Activated CD4-positive, alpha-beta T cell treated with anti-CD3 and anti-CD28 coated beads, Interleukin-2, amount 50 U/mL, for 16 hours (primary cell): ENCODE measurements around the gene ADAMTS10.
"Not testable (repeated sequence)": the region's sequence is repeated elsewhere in the genome, so short reads cannot be mapped to it uniquely, and the experiment has no call there.

Experiments used
- DNase-seq: peaks from one replicate; pipeline ENCODE4 v3.0.0-alpha.2; 2020

Gene ADAMTS10

DNA sequence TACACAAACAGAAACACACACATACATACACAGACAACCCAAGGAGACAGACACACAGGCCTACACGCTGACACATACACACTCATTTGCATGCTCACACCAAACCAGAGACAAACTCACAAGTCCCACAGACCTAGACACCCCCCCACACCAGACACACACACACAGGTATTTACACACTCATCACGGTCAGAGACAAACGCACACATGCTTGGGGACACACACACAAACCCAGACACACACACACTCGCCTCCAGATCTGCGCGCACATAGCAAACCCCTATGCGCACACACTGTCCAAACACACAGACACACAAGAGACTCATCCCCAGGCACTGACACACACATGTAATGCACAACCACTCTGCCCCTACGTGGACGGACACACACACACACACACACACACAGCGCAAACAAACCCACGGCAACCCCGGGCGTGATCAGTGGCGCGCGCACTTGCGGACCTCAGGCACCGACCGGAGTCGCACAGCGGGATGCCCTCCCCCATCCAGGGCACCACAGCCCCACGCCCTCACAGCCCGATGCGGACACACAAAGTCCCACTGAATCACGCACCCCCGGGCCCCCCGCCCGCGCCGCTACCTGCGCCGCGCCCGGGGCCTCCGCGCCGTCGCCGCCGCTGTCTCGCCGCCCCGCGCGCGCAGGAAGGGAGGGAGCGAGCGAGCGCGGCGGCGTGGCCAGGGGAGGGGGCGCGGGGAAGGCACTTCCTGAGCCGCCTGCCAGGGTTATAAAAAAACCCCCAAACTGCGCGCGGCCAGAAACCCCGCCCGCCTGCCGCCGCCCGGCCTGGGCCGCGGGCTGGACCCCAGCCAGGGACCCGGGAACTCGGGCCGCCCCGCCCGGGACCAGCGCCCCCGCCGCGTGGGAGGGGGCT lies at the start of gene ADAMTS10:
Gene ADAMTS10, minus strand, starts transcription at position 675 of the 895 bp plus-strand sequence. CDS start 5,005 bp downstream, outside the sequence.
- no peak for DNase-seq

DNA sequence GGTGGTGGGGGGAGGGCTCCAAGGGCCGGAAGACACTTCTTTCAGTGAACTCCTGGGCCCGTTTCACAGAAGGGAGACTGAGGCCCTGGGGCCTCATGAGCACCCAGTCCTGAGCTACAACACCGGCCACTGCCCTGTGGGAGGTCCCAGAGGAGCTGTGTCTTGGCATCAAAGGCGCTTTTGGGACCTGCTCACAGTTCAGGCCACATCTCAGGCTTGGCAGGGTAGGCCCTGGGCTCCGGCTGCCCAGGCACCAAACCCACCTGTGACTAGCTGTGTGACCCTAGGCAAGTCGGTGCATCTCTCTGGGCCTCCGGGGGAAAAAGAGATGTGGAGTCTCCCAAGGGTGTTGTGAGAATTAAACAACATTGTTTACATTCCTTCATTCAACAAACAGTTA lies 49.4 kb upstream of the ADAMTS10 start:
- DNase-seq = no peak

DNA sequence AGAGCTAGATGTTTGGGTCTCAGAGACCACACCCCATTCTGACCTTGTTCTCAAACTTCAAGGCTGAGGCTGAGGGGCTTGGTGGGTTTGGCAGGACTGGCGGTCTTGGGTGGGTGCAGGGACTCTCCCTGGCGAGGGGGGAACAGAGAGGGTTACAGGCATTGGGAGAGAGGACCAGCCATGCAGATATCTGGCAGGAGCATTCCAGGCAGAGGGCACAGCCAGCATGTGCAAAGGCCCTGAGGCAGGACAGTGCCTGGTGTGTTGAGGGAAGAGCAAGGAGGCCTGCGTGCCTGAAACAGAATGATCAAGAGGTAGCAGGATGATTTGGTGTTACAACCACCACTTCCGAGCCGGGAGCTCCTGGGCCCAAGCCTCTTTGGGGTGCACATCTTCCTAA lies 47.4 kb upstream of the ADAMTS10 start:
- no peak for DNase-seq

DNA sequence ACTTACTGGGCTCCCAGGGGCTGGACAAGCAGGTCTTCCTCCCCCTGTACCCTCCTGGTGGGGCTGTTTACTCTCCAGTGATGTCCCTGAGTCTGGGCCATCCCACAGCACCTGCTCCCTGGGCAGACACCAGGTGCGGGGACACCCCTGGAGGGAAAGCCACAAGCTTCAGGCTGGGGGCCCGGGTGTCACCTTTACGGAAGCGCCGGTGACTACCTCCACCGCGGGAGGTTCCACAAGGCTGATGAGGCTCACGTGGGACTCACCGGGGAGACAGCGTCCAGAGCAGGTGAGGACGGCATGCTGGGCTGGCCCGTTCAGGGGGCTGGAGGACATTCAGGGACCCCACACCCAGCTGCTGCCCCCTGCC lies 44.8 kb upstream of the ADAMTS10 start:
- DNase-seq = no peak

DNA sequence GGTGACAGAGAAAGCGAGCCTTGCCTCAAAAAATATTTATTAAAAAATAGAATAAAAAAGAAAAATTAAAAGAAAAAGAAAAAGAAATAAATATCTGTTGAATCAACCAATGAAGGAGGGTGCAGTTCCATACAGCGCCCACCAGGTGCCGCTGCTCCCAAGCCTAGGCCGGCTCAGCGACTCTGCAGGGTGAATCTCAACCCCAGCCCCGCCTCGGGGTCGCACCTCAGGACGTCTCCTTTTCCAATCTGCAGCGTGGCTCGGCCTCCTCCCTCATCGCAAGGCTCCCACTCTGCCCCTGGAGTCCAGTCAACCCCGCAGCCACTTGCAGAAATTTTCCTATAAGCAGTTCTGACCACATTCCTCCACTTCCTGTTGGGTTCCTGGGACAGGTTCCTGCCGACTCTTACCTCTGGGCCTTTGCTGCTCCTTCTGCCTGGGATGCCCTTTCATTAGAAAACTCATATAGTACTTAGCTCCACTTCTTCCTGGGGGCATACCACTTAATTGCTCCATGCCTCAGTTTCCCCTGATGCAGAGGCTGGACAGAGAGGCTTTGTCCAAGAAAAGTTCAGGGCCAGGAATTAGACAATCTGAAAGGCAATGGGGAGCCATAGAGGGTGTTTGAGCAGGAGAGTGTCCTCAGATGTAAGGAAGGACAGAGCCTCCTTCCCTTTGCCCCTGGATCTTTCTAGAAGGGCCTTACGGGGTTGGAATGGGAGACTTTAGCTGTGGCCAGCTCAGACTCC lies 44.2 kb upstream of the ADAMTS10 start:
- peak; percentile 65 for DNase-seq

DNA sequence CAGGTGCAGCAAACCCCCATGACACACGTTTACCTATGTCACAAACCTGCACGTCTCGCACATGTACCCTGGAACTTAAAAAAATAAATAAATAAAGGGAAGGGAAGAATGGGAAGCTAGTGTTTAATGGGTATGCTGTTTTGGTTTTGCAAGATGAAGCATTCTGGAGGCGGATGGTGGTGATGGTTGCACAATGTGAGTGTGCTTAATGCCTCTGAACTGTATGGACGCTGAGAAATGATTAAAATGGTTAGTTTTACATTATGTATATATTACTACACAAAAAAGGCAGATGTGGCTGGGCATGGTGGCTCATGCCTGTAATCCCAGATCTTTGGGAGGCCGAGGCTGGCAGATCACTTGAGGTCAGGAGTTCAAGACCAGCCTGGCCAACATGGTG lies 37.7 kb upstream of the ADAMTS10 start:
- no peak for DNase-seq

DNA sequence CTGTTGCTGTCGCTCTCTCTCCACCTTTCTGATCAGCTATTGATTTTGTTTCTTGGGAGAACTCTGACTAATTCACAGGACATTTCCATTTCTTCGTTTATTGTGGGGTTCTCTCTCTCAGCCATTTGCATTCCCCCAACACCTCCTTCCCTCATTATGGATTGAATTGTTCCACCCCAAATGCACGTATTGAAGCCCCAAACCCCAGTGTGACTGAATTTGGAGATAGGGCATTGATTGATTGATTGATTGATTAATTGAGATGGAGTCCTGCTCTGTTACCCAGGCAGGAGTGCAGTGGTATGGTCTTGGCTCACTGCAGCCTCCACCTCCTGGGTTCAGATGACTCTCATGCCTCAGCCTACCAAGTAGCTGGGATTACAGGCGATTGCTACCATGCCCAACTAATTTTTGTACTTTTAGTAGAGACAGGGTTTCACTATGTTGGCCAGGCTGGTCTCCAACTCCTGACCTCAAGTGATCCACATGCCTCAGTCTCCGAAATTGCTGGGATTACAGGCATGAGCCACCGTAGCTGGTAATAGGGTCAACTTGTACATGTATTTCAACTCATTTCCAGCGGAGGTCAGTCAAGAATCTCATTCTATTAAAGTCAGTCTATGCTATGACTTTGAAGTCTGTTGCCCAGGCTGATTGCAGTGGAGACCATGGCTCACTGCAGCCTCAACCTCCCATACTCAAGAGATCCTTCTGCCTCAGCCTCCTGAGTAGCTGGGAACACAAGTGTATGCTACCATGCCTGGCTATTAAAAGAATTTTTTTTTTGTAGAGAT lies 33.5 kb upstream of the ADAMTS10 start:
- no peak for DNase-seq

DNA sequence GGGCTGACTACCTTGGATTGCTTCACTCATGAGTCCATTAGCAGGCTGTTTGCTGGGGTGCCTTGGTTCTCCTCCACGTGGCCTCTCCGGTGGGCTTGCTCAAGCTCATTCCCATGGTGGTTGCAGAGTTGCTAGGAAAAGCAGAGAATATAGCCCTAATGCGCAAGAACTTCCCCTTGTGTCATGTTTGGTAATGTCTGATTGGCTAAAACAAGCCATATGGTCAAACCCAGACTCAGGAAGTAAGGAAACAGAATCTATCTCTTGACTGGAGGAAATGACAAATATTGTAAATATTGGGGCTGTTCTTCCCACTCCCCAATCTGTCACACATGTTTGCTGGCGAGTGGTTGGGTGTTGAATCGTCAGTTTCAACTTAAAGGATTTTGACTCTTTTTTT lies 32.0 kb upstream of the ADAMTS10 start:
- no peak for DNase-seq

DNA sequence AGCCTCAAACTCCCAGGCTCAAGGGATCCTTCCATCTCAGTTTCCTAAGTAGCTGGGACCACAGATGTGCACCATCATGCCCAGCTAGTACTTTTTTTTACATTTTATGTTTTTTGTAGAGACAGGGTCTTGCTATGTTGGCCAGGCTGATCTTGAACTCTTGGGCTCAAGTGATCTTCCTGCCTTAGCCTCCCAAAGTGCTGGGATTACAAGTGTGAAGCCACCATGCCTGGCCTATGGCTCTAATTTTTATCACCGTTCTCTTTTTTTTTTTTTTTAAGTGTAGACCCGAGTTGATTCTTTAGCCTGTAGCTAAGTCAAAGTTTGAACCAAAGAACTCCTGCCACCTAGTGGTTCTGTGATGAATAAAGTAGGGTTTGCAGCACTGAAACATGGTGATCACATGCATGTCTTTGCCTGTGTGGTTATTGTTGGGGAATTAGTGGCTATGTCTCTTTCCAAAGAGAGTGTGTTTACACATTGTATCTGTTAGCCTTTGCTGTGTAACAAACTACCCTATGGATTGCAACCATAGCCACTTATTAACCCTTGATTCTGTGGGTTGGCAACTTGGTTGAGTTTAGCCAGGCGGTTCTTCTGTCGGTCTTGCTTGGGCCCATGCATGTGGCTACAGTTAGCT lies 31.5 kb upstream of the ADAMTS10 start:
- DNase-seq = peak; percentile 27

DNA sequence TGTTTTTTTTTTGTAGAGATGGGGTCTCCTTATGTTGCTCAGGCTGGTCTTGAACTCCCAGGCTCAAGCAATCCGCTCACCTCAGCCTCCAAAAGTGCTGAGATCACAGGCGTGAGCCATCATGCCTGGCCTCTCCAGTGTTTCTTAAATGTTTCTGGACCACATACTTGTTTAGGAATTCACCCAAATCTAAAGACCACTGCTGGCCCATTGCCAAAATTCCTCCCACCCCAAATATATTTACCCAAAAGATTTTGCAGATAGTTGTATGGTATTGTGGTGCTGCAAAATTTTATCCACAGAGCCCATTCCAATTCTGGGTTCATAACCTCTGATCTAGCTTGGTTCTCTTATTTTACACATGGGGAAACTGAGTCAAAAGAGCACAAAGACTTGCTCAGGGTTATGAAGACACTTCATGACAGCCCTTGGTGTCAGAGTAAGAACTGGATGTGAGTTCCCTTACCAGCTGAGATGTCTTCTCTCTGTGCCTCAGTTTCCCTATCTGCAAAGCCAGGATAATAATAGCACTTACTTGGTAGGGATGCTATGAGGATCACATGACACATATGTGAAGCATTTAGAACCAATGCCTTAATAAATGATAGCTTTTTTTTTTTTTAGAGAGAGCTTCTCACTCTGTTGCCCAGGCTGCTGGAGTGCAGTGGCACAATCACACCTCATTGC lies 30.8 kb upstream of the ADAMTS10 start:
- DNase-seq = no peak

DNA sequence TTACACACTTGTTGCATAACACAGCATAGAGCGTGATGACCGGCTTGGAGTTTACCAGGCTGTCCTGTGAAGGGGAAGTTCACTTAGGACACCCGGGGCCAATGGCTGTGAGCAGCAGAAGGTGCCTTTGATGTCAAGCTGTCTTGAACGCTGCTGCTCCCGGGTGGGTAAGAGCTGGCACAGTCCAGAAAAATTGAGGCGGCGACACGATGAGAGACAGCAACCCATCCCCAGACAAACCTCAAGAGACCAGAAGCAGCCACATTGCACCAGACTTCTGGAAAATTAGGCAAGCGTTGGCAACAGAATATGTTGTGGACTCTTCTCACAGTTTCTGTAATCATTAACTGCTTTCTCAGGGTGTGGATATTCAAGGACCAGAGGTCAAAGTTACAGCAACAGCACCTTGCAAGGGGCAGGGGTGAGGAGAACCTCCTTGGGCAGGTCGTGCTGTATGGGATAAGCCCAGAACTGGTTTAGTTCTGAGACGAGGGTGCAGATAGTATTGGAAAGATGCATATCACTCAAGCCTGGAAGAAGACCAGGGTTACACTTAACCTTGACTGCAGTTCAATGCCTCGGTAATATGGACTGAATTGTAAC lies 30.0 kb upstream of the ADAMTS10 start:
- DNase-seq = no peak

DNA sequence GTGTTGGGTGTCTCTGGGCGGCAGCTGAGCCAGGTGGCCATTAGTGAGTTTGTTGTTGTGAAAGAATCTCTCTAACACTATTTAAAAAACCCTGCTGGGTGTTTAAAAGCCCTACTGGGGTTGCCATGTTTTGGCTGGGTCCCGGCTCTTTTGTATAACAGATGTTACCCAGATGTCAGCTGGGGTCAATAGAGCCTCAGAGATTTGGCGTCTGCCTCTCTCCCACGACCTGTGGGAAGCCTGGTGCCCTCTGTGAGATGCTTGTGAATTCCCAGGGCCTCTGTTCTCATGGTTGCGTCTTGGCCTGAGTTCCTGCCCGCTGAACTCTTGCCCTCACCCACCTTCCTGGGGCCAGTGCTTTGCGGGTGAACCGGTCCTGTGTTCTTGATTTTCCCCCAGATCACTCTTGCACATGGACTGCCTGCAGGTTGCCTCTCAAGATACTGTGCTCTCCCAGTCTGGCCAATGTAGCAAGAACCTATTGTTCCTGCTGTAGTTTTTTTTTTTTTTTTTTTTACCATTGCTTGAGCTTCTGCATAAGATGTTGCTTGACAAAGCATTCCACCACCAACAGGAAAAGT lies 29.4 kb upstream of the ADAMTS10 start:
- DNase-seq = no peak

DNA sequence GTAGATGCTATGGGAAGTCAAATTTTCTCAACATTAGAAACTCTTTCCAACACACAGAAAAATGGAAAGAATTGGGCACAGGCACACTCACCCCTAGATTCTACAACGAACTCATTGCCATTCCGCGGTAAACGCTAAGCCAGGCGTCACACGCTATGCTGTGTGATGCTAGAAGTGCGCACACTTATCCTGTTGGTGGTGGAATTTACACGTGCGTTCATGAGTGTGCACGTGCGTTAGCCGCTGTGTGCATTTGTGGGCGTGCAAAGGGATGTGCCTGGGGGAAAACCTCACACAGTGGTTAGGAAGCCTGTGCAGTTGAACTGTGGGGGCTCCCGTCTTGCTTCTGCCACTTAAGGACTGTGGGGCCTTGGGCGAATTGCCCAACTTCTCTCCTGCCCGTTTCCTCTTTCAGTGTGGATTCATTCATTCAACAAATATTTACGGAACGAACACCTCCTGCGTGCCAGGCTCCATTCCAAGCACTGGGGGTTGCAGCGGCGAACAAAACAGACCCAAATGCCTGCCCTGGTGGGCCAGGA lies 27.6 kb upstream of the ADAMTS10 start:
- DNase-seq = no peak

DNA sequence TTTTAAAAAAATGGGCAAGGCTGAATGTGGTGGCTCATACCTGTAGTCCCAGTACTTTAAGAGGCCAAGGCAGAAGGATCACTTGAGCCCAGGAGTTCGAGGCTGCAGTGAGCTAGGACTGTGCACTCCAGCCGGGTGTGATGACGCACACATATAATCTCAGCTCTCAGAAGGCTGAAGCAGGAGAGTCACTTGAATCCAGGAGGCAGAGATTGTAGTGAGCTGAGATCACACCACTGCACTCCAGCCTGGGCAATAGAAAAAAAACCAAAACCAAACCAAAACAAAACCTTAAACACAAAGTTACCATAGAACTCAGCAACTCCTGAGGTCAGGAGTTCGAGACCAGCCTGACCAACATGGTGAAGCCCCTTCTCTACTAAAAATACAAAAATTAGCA lies 26.6 kb upstream of the ADAMTS10 start:
- not testable (repeated sequence) for DNase-seq

DNA sequence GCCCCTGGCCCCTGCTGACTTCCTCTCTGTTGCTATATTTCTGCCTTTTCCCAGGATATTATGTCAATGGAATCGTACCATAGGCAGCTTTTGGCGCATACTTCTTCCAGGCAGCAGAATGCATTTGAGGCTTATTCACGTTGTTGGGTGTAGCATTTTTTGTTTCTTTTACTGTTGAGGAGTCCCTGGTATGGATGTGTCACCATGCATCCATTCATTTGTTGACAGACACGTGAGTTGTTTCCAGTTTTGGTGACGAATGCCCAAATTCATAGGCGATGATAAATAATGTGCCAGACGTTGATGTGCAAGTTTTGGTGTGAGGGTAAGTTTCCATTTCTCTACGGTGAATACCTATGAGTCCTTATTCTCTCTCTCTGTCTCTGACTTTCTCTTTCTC lies 24.9 kb upstream of the ADAMTS10 start:
- DNase-seq = no peak

DNA sequence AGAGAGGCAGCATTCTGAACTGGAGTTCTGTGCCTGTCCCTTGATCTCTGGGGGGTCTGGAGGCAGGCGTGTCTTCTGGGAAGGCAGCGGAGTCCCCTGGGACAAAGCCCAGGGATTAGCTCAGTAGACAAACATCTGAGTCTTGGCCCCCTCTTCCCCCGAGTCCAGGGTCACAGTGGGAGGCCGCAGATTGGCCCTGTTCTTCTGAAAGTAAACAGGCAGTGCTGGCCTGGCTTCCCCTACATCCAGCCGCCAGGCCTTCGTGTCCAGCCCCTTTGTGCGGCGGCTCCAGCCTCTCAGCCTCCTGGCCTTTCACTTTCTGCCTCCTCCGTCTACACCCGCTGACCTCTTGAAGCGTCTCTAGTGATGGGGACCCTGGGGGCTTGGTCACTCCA lies 20.9 kb upstream of the ADAMTS10 start:
- DNase-seq = no peak

DNA sequence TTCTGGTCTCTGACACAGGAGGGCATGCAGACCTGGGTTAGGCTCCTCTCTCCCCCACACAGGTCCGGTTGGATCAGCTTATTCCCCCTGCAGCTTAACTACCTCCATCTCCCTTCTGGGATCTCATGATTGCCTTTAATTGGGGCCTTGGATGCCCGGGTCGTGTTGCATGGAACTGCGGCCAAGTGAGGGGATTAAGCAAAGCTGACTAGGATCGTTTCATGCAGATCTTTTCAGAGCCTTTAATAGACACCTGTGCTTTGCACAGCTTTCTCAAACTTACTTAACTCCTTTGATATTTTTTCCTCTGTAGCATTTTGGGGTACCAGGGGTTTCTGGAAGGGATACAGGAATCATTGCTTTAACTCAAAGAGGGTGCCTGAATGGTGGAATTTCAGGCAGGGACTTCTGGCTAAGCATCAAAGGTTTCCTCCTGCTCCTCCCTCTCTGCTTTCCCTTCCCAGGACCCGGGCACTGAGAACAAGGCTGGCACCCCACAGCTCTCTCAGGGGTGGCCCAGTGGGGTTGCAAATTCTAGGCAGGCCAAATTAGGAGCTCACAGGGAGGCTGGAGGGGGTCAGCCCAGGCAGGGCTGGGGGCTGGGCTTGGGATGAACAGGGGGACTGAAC lies 20.4 kb upstream of the ADAMTS10 start:
- DNase-seq = no peak

DNA sequence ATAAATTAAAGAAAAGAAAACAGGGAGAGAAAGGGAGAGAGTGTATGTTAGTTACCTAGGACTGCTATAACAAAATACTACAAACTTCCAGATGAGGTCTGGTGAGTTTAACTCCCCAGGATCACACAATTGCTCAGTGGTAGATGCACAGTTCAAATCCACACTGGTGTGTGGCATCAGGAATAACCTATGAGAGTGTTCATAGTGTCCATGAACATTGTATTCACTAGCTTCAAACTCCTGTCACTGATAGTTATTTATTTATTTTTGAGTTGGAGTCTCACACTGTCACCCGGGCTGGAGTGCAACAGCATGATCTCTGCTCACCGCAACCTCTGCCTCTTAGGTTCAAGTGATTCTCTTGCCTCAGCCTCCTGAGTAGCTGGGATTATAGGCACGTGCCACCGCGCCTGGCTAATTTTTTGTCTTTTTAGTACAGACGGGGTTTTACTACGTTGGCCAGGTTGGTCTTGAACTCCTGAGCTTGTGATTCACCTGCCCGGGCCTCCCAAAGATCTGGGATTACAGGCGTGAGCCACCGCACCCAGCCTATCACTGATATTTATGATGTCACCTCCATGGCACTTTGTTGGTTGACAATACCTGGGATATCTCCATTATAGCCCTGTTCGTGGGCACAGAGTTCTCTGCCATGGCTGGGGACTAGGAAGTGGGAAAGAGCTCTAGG lies 19.6 kb upstream of the ADAMTS10 start, which contains the start of gene NFILZ:
Gene NFILZ, plus strand, starts transcription at position 638 of the 688 bp plus-strand sequence. CDS start 46,133 bp downstream, outside the sequence.
- no peak for DNase-seq

DNA sequence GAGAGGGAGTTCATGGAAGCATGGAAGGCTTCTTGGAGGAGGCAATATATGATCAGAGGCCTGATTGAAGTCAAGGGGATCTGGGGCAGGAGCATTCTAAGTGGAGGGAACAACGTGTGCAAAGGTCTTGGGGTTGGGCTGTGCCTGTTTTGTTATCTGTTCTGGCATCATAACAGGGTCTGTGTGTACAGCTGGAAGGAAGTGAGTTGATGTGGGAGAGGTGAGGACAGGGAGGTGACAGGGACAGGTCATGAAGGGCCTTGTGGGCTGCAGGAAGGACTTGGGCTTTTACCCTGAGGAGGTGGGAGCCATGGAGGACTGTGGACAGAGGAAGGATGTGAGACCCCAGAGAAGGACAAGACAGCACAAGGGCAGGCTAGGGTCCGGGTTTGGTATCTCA lies 18.7 kb upstream of the ADAMTS10 start:
- no peak for DNase-seq

DNA sequence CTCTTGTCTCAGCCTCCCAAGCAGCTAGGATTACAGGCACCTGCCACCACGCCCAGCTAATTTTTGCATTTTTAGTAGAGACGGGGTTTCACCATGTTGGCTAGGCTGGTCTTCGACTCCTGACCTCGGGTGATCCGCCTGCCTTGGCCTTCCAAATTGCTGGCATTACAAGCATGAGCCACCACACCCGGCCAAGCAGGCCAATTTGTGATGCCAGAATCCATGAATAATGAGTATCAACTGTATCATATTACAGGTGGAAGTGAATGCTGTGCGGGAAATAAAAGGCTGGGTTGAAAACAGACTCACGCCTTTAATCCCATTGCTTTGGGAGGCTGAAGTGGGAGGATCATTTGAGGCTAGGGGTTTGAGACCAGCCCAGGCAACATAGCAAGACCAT lies 16.3 kb upstream of the ADAMTS10 start:
- DNase-seq = no peak
